Measurements from ENCODE around the gene MAML2.

MAML2 gene

DNA sequence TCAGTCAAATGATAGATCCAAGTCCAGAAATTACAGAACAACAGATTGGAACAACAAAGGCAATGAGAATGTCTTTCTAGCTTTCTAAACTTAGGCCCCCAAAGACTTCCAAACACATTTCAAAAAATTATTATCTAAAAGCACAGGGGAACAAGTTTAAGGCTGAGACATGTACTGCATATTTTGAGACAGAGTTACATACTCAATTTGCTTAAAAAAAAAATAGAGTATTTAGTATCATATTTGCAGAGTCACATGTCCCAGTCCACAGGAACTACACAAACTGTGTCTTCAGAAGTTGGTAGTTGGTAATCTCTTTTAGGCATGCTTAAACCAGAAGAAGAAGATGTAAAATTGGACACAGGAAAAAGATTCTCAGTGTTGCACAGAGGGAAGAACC is 127.2 kb downstream of the MAML2 start:
- no peak for DNase-seq (ENCODE audit: low read depth in 1 of 2, low spot score in 1 of 2)

GRCh38 chr11:96215110-96215782 is 127.7 kb downstream of the MAML2 start:
- no peak for DNase-seq (ENCODE audit: low read depth in 1 of 2, low spot score in 1 of 2)

GRCh38 chr11:96214777-96215109 is 128.3 kb downstream of the MAML2 start:
- DNase-seq (ENCODE audit: low read depth in 1 of 2, low spot score in 1 of 2): no peak

DNA sequence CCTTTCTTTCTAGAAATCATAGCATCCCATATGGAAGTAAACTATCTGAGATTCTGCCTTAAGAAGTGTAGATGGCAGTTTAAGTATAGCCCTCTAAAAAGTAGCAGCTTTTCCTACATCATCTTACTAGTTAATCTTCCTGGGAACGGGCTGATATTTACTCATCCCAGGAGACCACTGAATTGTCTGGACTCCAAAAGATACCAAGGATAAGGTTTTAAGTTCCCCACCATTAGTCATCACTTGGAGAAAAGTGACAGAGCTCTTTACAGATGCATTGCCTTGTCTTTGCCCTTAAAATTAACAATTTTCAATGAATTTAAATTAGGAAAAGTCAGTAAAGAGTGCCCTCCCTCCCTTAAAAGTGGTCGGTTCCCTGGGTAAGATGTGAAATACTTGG is 129.5 kb downstream of the MAML2 start:
- no peak for DNase-seq (ENCODE audit: low read depth in 1 of 2, low spot score in 1 of 2)

GRCh38 chr11:96211436-96211835 is 131.6 kb downstream of the MAML2 start:
- DNase-seq (ENCODE audit: low read depth in 1 of 2, low spot score in 1 of 2): no peak

DNA sequence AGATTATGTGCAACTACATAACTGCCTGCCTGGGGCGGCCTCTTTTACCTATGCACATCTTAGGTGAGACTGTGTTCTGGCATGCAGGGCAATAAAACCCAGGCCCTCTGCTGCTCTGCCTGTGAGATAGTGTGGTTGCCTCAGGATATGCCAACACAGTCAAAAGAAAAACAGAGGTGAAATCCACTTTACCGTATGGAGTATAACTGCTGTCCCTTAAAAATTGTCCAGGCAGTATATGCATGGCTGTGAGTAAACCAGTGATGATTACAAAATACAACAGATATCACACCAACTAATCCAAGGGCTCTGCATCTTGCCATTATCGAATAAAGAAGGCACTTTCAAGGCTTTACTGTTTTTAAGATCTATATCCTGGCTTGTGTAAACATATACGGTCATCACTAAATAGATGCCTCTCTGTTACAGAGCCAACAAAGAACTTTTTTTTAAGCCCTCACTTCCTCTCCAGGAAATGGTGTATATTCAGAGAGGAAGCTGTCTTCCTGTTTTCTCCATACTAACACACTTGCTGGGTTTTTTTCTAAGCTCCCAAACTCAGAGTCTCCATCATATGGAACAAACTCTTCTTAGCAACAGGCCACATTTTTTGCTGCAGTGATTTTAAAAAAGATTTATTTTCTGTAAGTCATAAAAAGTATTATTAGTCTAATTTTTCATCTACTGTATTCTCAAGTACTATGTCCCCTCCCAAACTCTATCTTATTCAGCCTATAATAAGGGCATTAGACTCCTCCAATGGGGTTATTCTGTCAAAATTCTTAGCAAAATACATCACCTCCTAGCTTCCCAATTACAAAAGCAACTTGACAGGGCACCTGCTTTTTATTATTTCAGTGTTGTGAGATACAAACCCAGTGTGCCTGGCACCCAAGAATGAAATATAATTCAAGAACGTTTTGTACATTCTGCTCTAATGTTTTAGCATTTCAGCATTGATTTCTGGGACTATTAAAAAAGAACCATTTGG is 135.2 kb downstream of the MAML2 start:
- DNase-seq (ENCODE audit: low read depth in 1 of 2, low spot score in 1 of 2): no peak

- DNase-seq (ENCODE audit: low read depth in 1 of 2, low spot score in 1 of 2): no peak
Observed at GRCh38 chr11:96206955-96207354, 136.0 kb downstream of the MAML2 start.

DNA sequence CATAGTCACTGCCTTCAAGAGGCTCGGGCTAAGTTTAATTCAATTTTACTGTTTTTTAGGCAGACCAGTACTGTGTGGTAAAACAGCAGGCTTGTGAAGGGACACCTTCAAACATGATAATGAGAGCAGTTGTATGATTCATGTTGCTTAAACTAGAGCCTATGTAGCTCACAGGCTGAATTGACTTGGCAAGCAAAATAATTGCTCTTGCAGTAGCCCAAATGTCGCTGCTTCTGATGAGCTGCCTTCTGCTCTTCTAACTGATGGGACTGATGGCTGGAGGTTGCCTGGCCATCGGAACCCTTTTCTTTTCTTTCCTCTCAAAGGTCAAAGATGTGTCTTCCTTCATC is 137.6 kb downstream of the MAML2 start:
- DNase-seq (ENCODE audit: low read depth in 1 of 2, low spot score in 1 of 2): no peak

DNA sequence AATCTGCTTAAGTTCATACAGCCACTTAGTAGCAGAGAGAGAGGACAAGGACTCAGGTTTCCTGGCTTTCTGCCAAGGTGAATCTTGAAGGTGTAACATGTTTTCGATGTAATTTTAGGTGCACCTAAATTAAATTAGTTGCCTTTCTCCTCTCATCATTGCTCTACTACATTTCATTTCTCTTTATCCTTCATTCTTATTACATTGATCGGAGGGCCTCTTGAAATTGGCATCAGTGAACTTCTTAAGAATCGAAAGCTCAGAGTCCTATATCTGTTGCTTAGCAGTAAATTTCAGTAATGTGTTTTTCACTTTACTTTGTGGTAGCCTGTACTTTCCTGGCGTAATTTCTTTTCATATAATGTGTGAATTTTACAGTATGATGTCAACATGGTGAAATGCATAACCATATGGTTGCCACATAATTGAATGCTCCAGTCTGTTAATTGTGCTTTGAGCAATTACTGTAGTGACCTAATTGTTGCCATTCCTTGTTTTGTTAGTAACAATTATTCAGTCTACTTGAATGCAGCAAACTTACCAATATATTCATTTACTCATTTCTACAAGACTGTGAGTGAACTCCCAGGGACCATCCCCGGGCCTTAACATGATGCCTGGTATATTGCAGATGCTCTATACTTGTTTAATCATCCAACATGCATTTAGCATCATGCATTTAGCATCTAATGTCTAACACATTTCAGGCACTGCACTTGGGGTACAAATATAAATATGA is 138.1 kb downstream of the MAML2 start:
- DNase-seq (ENCODE audit: low read depth in 1 of 2, low spot score in 1 of 2): no peak

GRCh38 chr11:96204366-96204659 is 138.7 kb downstream of the MAML2 start:
- DNase-seq (ENCODE audit: low read depth in 1 of 2, low spot score in 1 of 2): no peak

- no peak for DNase-seq (ENCODE audit: low read depth in 1 of 2, low spot score in 1 of 2)
Observed at GRCh38 chr11:96203567-96204365, 139.2 kb downstream of the MAML2 start.

DNA sequence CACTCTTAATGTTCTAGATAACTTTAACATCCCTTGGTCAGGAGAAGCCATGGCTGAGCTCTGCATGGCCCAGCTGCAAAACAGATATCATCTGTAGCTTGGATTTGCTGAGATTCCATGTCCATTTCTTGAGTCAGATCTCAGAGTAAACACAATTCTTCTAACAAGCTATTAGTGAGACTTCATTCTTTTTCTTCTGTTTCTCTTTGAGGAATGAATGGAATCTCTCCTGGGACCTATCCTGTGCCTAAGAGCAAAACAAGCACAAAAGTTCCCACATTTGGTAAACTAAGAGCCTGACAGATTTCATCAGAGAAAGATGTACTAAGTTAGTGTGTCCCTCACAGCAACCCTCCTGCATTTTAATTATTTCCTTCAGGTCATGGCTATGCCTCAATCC is 142.8 kb downstream of the MAML2 start:
- no peak for DNase-seq (ENCODE audit: low read depth in 1 of 2, low spot score in 1 of 2)

DNA sequence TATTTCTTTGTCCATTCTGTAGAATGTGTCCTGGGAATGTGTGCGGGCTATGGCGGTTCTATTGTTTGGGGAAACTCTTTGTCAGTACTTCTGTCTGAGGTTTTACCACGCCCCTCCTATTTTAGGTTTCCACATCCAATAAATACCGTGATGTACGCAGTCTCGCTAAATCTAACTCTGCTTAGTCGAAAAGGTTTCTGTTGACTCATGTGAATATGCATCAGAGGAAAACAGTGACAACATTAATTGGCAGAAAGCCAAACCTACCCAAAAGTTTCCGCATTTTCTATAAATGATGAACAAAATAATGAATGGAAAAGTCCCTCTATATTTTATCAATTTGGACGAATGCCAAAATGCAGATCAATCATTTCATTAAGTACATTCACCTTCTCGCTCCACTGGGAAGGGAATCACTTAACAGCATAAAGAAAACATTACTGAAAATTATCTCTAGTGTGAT is 143.4 kb downstream of the MAML2 start:
- peak in 1 of 2 donors; percentile 28 for DNase-seq (ENCODE audit: low read depth in 1 of 2, low spot score in 1 of 2)

DNA sequence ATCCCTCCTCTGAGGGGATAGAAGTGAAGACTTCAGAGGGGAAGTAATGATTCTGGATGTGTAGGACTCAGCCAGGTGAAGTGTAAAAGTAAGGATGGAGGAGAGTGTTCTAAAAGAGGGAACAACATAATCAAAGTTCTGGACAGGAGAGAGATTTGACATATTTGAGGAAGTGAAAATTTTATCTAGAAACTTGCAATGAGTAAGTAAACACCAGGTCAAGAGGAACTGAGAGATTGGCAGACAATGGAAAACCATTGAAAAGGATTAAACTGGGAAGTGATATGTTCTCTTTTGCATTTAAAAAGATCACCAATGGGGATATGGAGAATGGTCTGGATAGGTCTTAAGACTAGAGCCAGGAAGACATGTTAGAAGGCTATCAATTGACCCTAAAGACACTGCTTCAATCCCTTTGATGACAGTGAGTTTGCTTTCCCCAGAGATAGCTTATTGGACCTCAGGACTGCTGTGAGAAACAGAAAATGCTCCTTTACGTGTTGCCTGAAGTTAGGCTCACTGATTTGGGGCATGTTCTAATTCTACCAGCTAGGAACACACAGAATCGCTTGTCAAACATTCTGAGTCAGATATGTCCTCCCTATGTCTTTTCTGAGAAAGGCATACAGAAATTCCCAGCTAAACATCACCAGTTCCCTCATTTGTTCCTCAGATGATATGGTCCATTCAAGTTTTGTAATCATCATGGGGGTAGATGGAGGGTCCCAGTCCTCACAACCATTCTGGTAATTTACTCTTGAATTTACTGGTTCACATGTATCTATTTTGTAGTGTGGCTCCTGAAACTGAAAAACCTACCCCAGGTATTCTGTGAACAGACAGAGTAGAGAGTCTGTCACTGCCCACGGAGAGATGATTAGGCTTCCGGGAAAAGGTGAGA is 144.9 kb downstream of the MAML2 start:
- DNase-seq (ENCODE audit: low read depth in 1 of 2, low spot score in 1 of 2): no peak

DNA sequence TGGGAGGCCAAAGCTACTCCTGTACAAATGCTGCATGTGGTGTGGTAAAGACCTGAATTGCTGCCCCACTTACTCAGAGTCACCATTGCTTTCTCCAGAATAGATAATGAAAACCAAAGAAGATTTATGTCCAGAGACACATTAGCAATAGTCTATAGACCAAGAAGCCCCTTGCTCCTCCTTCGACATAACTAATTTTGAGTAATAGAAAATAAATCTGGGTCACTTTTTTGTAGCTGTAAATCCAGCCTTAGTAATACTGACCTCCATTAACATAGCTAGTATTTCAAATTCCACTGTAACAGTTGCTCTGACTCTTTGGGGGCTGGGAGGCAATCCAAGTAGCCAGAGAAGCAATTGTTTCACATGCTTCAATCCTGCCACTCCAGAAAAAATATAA is 145.9 kb downstream of the MAML2 start:
- no peak for DNase-seq (ENCODE audit: low read depth in 1 of 2, low spot score in 1 of 2)

GRCh38 chr11:96196181-96196662 is 146.8 kb downstream of the MAML2 start:
- DNase-seq (ENCODE audit: low read depth in 1 of 2, low spot score in 1 of 2): no peak

DNA sequence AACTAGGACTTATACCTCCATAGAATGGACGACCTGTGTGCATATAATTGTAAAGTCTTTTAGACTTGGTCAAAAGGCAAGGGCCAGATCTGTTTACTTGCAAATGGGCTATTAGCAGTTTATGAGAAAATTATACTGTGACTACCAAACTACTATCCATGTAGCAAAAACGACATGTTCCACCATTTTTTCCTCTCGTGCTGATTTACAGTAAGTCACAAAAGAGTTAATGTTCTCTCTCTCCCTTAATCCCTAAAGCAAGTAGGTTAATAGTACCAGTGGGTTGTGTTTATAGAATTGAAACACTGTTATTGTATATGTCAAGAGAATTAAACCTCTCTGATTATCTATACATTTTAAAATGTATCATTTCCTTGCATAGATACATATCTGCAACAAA is 147.3 kb downstream of the MAML2 start:
- DNase-seq (ENCODE audit: low read depth in 1 of 2, low spot score in 1 of 2): no peak

DNA sequence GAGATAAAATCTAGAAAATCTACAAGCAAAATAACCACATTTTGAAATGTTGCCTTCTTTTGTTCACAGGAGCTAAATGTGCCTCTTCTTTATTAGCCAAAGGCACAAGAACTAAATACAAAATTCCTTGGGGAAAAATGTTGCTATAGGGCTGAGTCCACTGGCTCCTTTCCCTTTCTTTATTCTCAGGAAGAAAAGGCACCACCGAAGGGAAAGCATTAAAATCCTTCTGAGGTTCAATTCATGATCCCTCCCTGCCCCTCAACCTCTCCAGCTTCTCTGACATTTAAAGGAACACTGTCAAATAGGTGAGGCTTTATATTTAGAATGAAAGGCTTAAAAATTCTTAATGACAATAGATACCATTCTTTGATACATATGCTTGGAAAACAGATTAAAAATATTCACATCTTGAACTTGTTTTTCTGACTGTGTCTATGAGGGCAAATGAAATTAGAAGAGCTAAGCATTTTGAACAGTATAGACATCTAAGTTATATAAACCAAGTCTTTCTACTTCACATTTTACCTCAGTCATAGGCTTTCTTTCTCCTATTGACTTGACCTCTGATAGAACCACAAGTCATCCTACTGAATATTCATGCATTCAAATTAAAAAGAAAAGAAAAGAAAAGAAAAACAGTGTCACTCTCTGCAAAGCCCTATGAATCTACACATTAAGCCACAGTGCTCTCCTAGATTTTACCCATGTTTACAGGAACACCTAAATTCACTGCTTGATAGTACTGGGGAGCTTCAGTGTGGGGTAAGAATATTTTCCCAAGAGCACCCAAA is 148.2 kb downstream of the MAML2 start:
- no peak for DNase-seq (ENCODE audit: low read depth in 1 of 2, low spot score in 1 of 2)

DNA sequence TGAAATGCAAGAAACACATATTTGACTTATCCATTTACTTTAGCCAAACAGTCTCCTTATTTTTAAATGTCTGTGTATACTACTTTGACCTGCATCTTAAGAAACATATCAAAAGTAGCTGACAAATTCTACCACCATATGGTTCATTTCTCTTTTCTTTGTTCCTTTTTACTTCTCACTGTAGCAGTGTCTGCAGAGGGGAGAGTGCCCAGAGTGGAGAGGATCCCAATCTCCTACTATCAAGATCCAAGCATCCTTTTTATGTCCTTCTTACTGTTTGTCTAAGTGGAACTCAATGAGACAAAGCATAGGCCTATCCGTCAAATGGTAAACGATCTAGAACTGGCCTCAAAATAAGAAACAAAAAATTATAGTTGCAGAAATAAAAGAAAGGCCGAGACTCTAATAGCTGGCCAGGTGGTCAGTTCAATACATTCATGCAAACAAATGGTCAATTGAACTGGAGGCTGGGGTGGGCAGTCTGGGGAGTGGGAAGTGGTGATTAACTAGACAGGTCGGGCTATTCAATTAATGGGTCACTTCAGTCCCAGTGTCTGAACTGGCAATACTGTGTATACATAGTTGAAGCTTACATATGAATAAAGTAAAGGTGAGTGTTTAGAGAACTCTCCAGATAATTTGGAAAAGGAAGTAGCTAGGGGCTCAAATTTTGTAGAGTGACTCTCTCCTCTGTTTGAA is 149.1 kb downstream of the MAML2 start:
- DNase-seq (ENCODE audit: low read depth in 1 of 2, low spot score in 1 of 2): no peak

Data from activated T-helper 1 cell treated with anti-CD3 and anti-CD28 coated beads, Interleukin-2, amount 50 U/mL, for 16 hours (primary cell).